DND-41 (cell line): ENCODE data around the gene TSSC4.

Experiments used
- ATAC-seq: fragments of 200-7000 bp; cut with Tn5 transposase; 3 replicates; pipeline ENCODE4 v1.9.1; 2021; ENCODE audit warnings: low read depth; ENCODE audit not compliant: insufficient read depth
- DNase-seq: peaks from one replicate; pipeline ENCODE4 v3.0.0-alpha.2; 2020
- H2AFZ ChIP-seq: 2 replicates; pipeline ENCODE4 v1.6.0; 2012; ENCODE audit warnings: low read depth, low read length
- H3K27ac ChIP-seq: 2 replicates; pipeline ENCODE4 v1.5.1; 2012; ENCODE audit warnings: low read length, inconsistent platforms
- H3K27me3 ChIP-seq: fragments of 200-600 bp; sonication (generic); 2 replicates; pipeline ENCODE4 v1.6.0; 2012; ENCODE audit warnings: low read length, mild to moderate bottlenecking, inconsistent platforms; ENCODE audit not compliant: insufficient read depth, poor library complexity
- H3K36me3 ChIP-seq: 2 replicates; pipeline ENCODE4 v1.5.1; 2012; ENCODE audit warnings: low read length, inconsistent platforms; ENCODE audit not compliant: insufficient read depth
- H3K4me1 ChIP-seq: 2 replicates; pipeline ENCODE4 v1.5.1; 2012; ENCODE audit warnings: mild to moderate bottlenecking, low read length; ENCODE audit not compliant: insufficient read depth
- H3K4me2 ChIP-seq: 2 replicates; pipeline ENCODE4 v1.6.0; 2012; ENCODE audit warnings: mild to moderate bottlenecking, moderate library complexity, low read length, inconsistent platforms; ENCODE audit not compliant: insufficient read depth
- H3K4me3 ChIP-seq, 2 experiments: fragments of 200-600 bp in 1 of 2; shearing (Covaris generic) in 1 of 2; 2 replicates each; pipeline ENCODE4 v1.5.1; 2012 to 2016; ENCODE audit warnings: inconsistent platforms in 2 of 2, low read length in 2 of 2, mild to moderate bottlenecking in 2 of 2, low read depth in 1 of 2, moderate library complexity in 1 of 2
- H3K79me2 ChIP-seq: 2 replicates; pipeline ENCODE4 v1.6.0; 2012; ENCODE audit warnings: low read length, inconsistent platforms; ENCODE audit not compliant: insufficient read depth
- H3K9ac ChIP-seq: 2 replicates; pipeline ENCODE4 v1.6.0; 2012; ENCODE audit warnings: low read depth, mild to moderate bottlenecking, inconsistent platforms, low read length, moderate library complexity
- H3K9me3 ChIP-seq: 2 replicates; pipeline ENCODE4 v1.5.1; 2012; ENCODE audit warnings: low read length, moderate library complexity, mild to moderate bottlenecking, inconsistent platforms; ENCODE audit not compliant: insufficient read depth, severe bottlenecking
- H4K20me1 ChIP-seq: 2 replicates; pipeline ENCODE4 v1.6.0; 2012; ENCODE audit warnings: low read length; ENCODE audit not compliant: insufficient read depth
- EZH2 ChIP-seq: IDR thresholded peaks from 3 replicates; pipeline ENCODE4 v1.6.1; 2012; ENCODE audit warnings: borderline replicate concordance, low read depth, mild to moderate bottlenecking, moderate library complexity, low read length, inconsistent platforms; ENCODE audit not compliant: severe bottlenecking
- TF ChIP-seq, protein P1 (sequence below): IDR thresholded peaks from 2 replicates; pipeline ENCODE4 v1.5.1; 2012; ENCODE audit warnings: borderline replicate concordance, low read length, moderate library complexity, mild to moderate bottlenecking; ENCODE audit not compliant: poor library complexity, severe bottlenecking; ENCODE audit errors: extremely low read depth

Gene TSSC4

DNA sequence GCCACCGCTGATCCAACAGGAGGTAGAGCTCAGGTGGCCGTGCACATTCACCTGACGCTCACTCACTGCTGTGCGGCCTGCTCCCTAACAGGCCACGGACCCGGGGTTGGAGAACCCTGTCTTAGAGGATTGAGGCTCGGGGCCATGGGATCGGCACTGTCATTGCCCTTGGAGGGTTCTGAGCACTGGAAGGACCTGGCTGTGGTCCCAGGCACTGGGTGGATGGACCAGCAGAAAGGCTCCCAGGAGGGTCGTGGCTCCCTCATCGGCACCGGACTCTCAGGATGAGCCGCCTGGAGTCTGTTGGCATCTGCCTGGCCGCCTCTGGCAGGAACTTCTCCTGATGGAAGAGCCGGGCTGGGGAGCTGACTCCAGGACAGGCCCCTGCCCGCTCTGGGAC, 50.8 kb downstream of the TSSC4 start:
- Histone ChIP-seq H3K4me3 (no peak overlapping the region), H3K4me1 (no peaks in the 10 kb centered on the region), H3K27me3 (no peaks in the 10 kb centered on the region), H2AFZ (no peak overlapping the region), H3K9me3 (no peaks in the 10 kb centered on the region), H4K20me1 (peaks cover 8% of the 10 kb centered on the region), H3K79me2 (no peaks in the 10 kb centered on the region), H3K9ac (no peak overlapping the region), H3K36me3 (no peaks in the 10 kb centered on the region), H3K4me2 (no peak overlapping the region), H3K27ac (no peak overlapping the region)
- DNase-seq (no peak), ATAC-seq (no peak)
- TF ChIP-seq EZH2, result no peak
- TF ChIP-seq, protein P1, sequence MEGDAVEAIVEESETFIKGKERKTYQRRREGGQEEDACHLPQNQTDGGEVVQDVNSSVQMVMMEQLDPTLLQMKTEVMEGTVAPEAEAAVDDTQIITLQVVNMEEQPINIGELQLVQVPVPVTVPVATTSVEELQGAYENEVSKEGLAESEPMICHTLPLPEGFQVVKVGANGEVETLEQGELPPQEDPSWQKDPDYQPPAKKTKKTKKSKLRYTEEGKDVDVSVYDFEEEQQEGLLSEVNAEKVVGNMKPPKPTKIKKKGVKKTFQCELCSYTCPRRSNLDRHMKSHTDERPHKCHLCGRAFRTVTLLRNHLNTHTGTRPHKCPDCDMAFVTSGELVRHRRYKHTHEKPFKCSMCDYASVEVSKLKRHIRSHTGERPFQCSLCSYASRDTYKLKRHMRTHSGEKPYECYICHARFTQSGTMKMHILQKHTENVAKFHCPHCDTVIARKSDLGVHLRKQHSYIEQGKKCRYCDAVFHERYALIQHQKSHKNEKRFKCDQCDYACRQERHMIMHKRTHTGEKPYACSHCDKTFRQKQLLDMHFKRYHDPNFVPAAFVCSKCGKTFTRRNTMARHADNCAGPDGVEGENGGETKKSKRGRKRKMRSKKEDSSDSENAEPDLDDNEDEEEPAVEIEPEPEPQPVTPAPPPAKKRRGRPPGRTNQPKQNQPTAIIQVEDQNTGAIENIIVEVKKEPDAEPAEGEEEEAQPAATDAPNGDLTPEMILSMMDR, result no peak

DNA sequence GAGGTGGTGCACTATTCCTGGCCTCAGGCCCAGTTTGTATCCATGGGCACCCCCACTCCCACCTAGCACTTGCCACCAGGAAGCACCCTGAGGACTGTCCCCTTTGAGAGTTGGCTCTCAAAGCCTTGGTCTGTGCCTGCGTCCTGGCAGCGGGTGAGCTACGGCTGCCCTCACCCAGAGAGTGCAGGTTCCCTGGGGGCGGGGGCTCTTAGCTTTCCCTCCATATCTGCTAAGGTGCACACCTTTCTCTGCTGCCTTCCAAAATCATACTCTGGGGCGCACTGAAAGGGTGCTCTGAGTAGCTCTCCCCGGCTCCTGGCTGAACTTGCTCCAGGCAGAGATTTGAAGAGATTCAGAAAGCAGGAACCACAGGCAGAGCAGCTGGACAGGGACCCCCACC, 51.4 kb downstream of the TSSC4 start:
- DNase-seq (no peak), ATAC-seq (no peak)
- no peaks in the 10 kb centered on the region for H3K27me3 ChIP-seq

DNA sequence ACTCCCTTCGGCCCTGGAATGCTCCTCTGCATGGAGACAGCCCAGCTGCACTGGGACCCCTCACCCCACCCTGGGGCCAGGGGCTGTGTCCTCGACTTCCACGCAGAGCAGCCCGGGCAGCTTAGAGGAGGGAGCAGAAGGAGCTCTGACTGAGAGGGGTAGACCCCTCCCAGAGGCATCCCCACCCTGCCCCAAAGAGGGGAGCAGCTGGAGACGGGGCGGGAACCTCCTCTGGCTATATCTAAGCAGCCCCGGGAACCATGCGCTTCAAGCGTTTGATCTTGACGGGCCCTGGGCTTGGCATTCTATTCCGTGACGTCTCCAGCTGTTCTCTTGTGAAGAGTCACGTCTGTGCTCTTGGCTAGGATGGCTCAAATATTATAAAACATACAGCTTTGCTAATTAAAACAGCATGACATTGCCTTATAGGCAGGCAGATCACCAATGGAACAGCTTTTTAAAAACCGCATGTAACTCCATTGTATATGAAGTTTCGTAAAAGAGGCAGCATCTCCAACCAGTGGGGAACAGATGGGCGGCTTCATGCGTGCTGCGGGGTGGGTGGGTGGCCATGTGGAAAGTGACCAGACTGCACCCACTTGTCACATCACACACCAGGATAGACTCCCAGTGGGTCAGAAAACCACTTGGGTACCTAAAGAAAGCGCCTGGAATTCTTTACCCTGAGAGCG, 51.9 kb downstream of the TSSC4 start:
- no peaks in the 10 kb centered on the region for H3K36me3 ChIP-seq
- DNase-seq (no peak), ATAC-seq (no peak)
- H3K27me3 ChIP-seq, result no peaks in the 10 kb centered on the region
- no peak overlapping the region for H3K9ac ChIP-seq
- H2AFZ ChIP-seq, result no peak overlapping the region
- H3K9me3 ChIP-seq, result no peaks in the 10 kb centered on the region
- TF ChIP-seq, protein P1, result no peak
- no peak for TF ChIP-seq EZH2
- H3K4me2 ChIP-seq, result no peak overlapping the region
- no peaks in the 10 kb centered on the region for H3K4me1 ChIP-seq
- peaks cover 4% of the 10 kb centered on the region for H4K20me1 ChIP-seq
- no peaks in the 10 kb centered on the region for H3K79me2 ChIP-seq
- H3K4me3 ChIP-seq, result no peak overlapping the region
- no peak overlapping the region for H3K27ac ChIP-seq

More for the DNA sequence above, 51.4 kb downstream of the TSSC4 start:
- no peaks in the 10 kb centered on the region for H3K4me1 ChIP-seq
- no peak overlapping the region for H3K4me3 ChIP-seq
- H3K9me3 ChIP-seq, result no peaks in the 10 kb centered on the region
- no peak overlapping the region for H3K27ac ChIP-seq
- no peaks in the 10 kb centered on the region for H3K79me2 ChIP-seq
- H3K36me3 ChIP-seq, result no peaks in the 10 kb centered on the region
- no peak for TF ChIP-seq EZH2
- TF ChIP-seq, protein P1, result no peak
- no peak overlapping the region for H3K9ac ChIP-seq
- H3K4me2 ChIP-seq, result no peak overlapping the region
- H2AFZ ChIP-seq, result no peak overlapping the region
- H4K20me1 ChIP-seq, result peaks cover 4% of the 10 kb centered on the region

DNA sequence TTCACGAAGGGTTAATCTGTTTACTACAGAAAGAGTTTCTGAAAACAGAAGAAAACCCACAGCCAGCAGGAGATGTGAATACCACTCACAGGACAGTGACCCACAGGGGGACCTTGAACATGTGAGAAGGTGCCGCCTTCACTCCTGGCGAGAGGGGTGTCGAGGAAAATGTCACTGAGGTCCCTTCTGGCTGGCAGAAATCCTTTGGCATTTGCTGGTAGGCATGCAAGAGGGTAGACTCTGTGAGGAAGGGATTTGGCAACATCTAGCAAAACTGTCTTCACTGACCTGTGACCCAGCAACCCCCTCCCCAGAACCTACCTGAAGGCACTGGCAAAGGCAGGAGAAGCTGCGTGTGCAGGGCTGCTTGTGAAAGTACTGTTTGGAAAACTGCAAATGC, 52.9 kb downstream of the TSSC4 start:
- no peaks in the 10 kb centered on the region for H4K20me1 ChIP-seq
- TF ChIP-seq, protein P1, result no peak
- TF ChIP-seq EZH2, result no peak
- H3K4me3 ChIP-seq, result no peak overlapping the region
- H3K9ac ChIP-seq, result no peak overlapping the region
- no peak overlapping the region for H3K4me2 ChIP-seq
- DNase-seq (no peak), ATAC-seq (no peak)
- no peak overlapping the region for H3K27ac ChIP-seq
- H3K79me2 ChIP-seq, result no peaks in the 10 kb centered on the region
- H3K36me3 ChIP-seq, result no peaks in the 10 kb centered on the region
- H3K9me3 ChIP-seq, result no peaks in the 10 kb centered on the region
- no peak overlapping the region for H2AFZ ChIP-seq
- H3K27me3 ChIP-seq, result no peaks in the 10 kb centered on the region
- H3K4me1 ChIP-seq, result no peaks in the 10 kb centered on the region
